Endothelial cell of umbilical vein (primary cell): ENCODE data around the gene DGAT2.

ENCODE experiments used
- EZH2 ChIP-seq: IDR thresholded peaks from 2 replicates; pipeline ENCODE4 v1.6.1; 2012; ENCODE audit warnings: borderline replicate concordance, low read depth, mild to moderate bottlenecking, moderate library complexity, low read length, inconsistent platforms; ENCODE audit not compliant: severe bottlenecking
- FOS ChIP-seq: IDR thresholded peaks from 2 replicates; pipeline ENCODE4 v1.6.1; 2011; ENCODE audit warnings: mild to moderate bottlenecking, low read length, moderate library complexity, borderline replicate concordance; ENCODE audit not compliant: insufficient read depth
- GATA2 ChIP-seq: IDR thresholded peaks from 2 replicates; pipeline ENCODE4 v1.7.0; 2011; ENCODE audit warnings: low read depth, mild to moderate bottlenecking, moderate library complexity, mixed read lengths, low read length; ENCODE audit not compliant: insufficient read length, insufficient read depth
- MYC ChIP-seq: IDR thresholded peaks from one replicate; pipeline ENCODE4 v1.6.1; 2011; ENCODE audit warnings: mild to moderate bottlenecking, low read depth, low read length
- POLR2A ChIP-seq: IDR thresholded peaks from 2 replicates; pipeline ENCODE4 v1.6.1; 2012; ENCODE audit warnings: low read depth, mild to moderate bottlenecking, control low read depth, low read length
- POLR2AphosphoS5 ChIP-seq: IDR thresholded peaks from 2 replicates; pipeline ENCODE4 v1.6.1; 2012; ENCODE audit warnings: low read depth, mild to moderate bottlenecking, control low read depth, low read length, moderate library complexity; ENCODE audit not compliant: insufficient read depth
- TF ChIP-seq, protein P1 (sequence below): IDR thresholded peaks from 2 replicates; pipeline ENCODE4 v1.6.1; 2011; ENCODE audit not compliant: insufficient read depth, insufficient read length
- TF ChIP-seq, protein P2 (sequence below), 2 donors: IDR thresholded peaks; 1 replicate in 1 of 2; 2 replicates in 1 of 2; pipeline ENCODE4 v1.5.1; 2011; ENCODE audit warnings: low read length in 2 of 2, mild to moderate bottlenecking in 2 of 2, moderate library complexity in 2 of 2, control low read depth in 1 of 2, inconsistent platforms in 1 of 2, low read depth in 1 of 2; ENCODE audit not compliant: insufficient read depth in 1 of 2; ENCODE audit errors: extremely low read depth in 1 of 2

DNA sequence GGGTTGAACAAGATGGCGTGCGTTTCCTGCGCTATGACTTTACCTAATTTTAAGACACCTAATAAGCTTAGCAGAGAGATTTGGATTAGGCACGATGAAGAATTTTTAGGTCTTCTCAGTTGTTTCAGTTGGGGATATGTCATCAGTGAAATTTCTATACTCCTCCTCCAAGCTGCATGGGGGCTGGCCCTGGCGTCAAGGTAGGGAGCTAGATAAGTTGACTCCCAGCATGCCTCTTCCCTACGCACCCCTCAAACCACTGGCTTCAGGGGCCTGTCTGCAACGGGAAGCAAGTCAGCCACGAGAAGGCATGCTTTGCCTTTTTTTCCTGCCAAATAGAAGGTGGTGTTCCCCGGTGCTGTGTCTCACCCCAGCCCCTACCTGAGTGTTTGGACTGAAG lies 13.3 kb downstream of the DGAT2 start:
- TF ChIP-seq, protein P1, sequence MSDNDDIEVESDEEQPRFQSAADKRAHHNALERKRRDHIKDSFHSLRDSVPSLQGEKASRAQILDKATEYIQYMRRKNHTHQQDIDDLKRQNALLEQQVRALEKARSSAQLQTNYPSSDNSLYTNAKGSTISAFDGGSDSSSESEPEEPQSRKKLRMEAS, result no peak
- no peak for TF ChIP-seq POLR2A
- TF ChIP-seq, protein P2, sequence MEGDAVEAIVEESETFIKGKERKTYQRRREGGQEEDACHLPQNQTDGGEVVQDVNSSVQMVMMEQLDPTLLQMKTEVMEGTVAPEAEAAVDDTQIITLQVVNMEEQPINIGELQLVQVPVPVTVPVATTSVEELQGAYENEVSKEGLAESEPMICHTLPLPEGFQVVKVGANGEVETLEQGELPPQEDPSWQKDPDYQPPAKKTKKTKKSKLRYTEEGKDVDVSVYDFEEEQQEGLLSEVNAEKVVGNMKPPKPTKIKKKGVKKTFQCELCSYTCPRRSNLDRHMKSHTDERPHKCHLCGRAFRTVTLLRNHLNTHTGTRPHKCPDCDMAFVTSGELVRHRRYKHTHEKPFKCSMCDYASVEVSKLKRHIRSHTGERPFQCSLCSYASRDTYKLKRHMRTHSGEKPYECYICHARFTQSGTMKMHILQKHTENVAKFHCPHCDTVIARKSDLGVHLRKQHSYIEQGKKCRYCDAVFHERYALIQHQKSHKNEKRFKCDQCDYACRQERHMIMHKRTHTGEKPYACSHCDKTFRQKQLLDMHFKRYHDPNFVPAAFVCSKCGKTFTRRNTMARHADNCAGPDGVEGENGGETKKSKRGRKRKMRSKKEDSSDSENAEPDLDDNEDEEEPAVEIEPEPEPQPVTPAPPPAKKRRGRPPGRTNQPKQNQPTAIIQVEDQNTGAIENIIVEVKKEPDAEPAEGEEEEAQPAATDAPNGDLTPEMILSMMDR (IDR thresholded peaks at IDR 0.05; ENCODE audit: extremely low read depth in 1 of 2, insufficient read depth in 1 of 2, low read depth in 1 of 2, low read length in 2 of 2), result no peak
- TF ChIP-seq EZH2, result no peak
- no peak for TF ChIP-seq POLR2AphosphoS5
- no peak for TF ChIP-seq FOS
- TF ChIP-seq GATA2, result no peak
- TF ChIP-seq MYC, result no peak
